Thyroid gland (tissue), 4 donors: ENCODE measurements around the gene BIRC3. TPM values are rescaled to one million over a fixed set of nuclear protein-coding genes. Genes with fewer than 3 reads are reported as not detected.

Experiments
- DNase-seq, 2 donors: peaks; one replicate each; pipeline ENCODE4 v3.0.0-alpha.2; 2019
- H3K27ac ChIP-seq, 3 donors: fragments of 200-600 bp; sonication (generic); 1 replicate in 2 of 3; 2 replicates in 1 of 3; pipeline ENCODE4 v1.5.1; 2016 to 2019; ENCODE audit warnings: mild to moderate bottlenecking in 1 of 3, moderate library complexity in 1 of 3
- H3K27me3 ChIP-seq: fragments of 200-600 bp; sonication (generic); one replicate; pipeline ENCODE4 v1.5.1; 2019
- H3K36me3 ChIP-seq, 2 donors: fragments of 200-600 bp; sonication (generic); one replicate each; pipeline ENCODE4 v1.5.1; 2016 to 2019
- H3K4me1 ChIP-seq, 2 donors: fragments of 200-600 bp; sonication (generic); one replicate each; pipeline ENCODE4 v1.5.1; 2017 to 2019
- H3K4me3 ChIP-seq, 3 donors: fragments of 200-600 bp; sonication (generic); replicated peaks in 1 of 3; 1 replicate in 2 of 3; 2 replicates in 1 of 3; pipeline ENCODE4 v1.5.1; 2016; ENCODE audit warnings: mild to moderate bottlenecking in 1 of 3
- H3K9me3 ChIP-seq: fragments of 200-600 bp; sonication (generic); one replicate; pipeline ENCODE4 v1.5.1; 2017
- CTCF ChIP-seq, 6 experiments: fragments of 200-600 bp in 3 of 6; fragments of 450-650 bp in 3 of 6; sonication (generic) in 3 of 6; IDR thresholded peaks; one replicate each; pipeline ENCODE4 v1.5.1; 2016 to 2019; ENCODE audit warnings: antibody characterized with exemption in 6 of 6, mild to moderate bottlenecking in 2 of 6, inconsistent platforms in 1 of 6, moderate library complexity in 1 of 6
- POLR2A ChIP-seq, 2 donors: fragments of 450-650 bp; IDR thresholded peaks; one replicate each; pipeline ENCODE4 v1.6.1; 2017; ENCODE audit warnings: antibody characterized with exemption in 2 of 2, mild to moderate bottlenecking in 2 of 2, moderate library complexity in 1 of 2
- WGBS, 2 donors: methylation state at CpG; one replicate each; pipeline ENCODE4 v1.1.5; 2017; 5-methylcytosine and 5-hydroxymethylcytosine counted together
- intact Hi-C: fragments of 100-400 bp; cut with DNase I; formaldehyde crosslinking; loops from one replicate; pipeline ENCODE4 v1.15.1; 2023
- total RNA-seq, 4 donors: library from RNA; depleted of rRNA; stranded (reverse); fragments of >200 nt; gene quantifications; one replicate each; pipeline ENCODE4 v1.2.3, GENCODE V29; 2016

BIRC3 gene
- total RNA-seq, 4 donors from 2014 or later: 2.0 to 6.0 (median 4.1) TPM

DNA sequence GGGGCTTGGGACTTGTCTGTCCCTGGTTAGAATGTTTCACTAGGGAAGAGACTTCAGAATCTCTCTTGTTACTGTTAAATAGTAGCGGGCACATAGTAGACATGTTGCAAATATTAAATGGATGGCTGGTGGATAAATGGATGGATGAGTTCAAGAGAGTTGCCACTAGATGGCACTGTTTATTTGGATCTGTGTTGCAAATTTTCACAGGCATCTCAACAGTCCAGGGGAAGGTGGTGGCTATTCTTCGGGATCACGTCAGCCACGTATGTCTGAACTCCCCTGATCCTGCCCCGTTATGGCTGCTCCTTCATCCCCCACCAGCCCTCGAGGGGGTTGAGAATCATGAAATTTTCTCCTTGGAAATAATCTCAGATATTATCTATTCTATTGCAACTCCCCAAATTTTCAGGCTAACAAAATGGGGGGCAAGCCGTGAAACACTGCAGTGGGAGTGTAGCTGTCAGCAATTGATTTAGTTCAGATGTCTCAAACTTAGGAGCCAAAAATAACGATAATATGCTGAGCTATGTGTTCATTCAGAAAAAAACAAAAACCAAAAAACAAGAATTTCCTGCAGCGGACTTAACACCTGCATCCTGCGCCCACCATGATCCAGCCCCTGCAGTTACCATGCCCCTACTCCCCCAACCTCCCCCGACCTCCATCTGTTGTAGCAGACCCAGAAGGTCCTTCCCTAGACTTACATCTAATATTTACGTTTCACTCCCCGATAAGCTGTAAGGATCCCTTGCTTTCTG, 29.1 kb upstream of the BIRC3 start:
- no peaks in the 10 kb centered on the region for H3K36me3 ChIP-seq
- intact Hi-C loops: loop anchor here (5.0 kb wide), 1 partner anchor 54 kb away; no protein-coding TSS in a partner anchor
- H3K4me1 ChIP-seq: peaks cover 0 to 10% of the 10 kb centered on the region in 2 donors
- H3K9me3 ChIP-seq: no peaks in the 10 kb centered on the region
- H3K27me3 ChIP-seq: no peaks in the 10 kb centered on the region
- DNase-seq: peak; percentile 26 to 33
- no peak overlapping the region for H3K4me3 ChIP-seq
- 37 to 43% methylated on average over 13 of the region's 13 CpGs for WGBS, 2 donors
- TF ChIP-seq CTCF (IDR thresholded peaks at IDR 0.05) (peak; percentile 29 to 73 (median 71)), POLR2A (IDR thresholded peaks at IDR 0.05) (no peak)
- H3K27ac ChIP-seq: no peak overlapping the region

- Histone ChIP-seq H3K4me3 (no peak overlapping the region), H3K9me3 (no peaks in the 10 kb centered on the region), H3K27ac (no peak overlapping the region), H3K27me3 (no peaks in the 10 kb centered on the region), H3K36me3 (no peaks in the 10 kb centered on the region), H3K4me1 (peaks cover 0 to 10% of the 10 kb centered on the region in 2 donors)
- 81 to 88% methylated on average over 3 of the region's 3 CpGs for WGBS, 2 donors
- no peak for DNase-seq
- TF ChIP-seq POLR2A (IDR thresholded peaks at IDR 0.05) (no peak), CTCF (IDR thresholded peaks at IDR 0.05) (no peak)
- intact Hi-C loops: loop anchor here (5.0 kb wide), 1 partner anchor 54 kb away; no protein-coding TSS in a partner anchor
Measured at GRCh38 chr11:102288725-102289083, 28.6 kb upstream of the BIRC3 start.

- H3K4me3 ChIP-seq: no peak overlapping the region
- H3K36me3 ChIP-seq: no peaks in the 10 kb centered on the region
- H3K27ac ChIP-seq: no peak overlapping the region
- H3K9me3 ChIP-seq: no peaks in the 10 kb centered on the region
- intact Hi-C loops: loop anchor here (5.0 kb wide), 1 partner anchor 53 kb away; no protein-coding TSS in a partner anchor
- WGBS, 2 donors: 43 to 44% methylated on average over 3 of the region's 3 CpGs
- peak in 1 of 2 donors; percentile 23 for DNase-seq
- H3K27me3 ChIP-seq: no peaks in the 10 kb centered on the region
- no peak for TF ChIP-seq CTCF (IDR thresholded peaks at IDR 0.05)
- TF ChIP-seq POLR2A (IDR thresholded peaks at IDR 0.05): no peak
- H3K4me1 ChIP-seq: peaks cover 0 to 10% of the 10 kb centered on the region in 2 donors
Measured at GRCh38 chr11:102289592-102289991, 27.7 kb upstream of the BIRC3 start.

- Histone ChIP-seq H3K36me3 (no peaks in the 10 kb centered on the region), H3K9me3 (no peaks in the 10 kb centered on the region), H3K27me3 (no peaks in the 10 kb centered on the region), H3K27ac (no peak overlapping the region), H3K4me3 (no peak overlapping the region), H3K4me1 (peaks cover 0 to 10% of the 10 kb centered on the region in 2 donors)
- intact Hi-C loops: no loop called here
- no peak for DNase-seq
- WGBS, 2 donors: 93 to 96% methylated on average over 1 of the region's 1 CpG
- TF ChIP-seq CTCF (IDR thresholded peaks at IDR 0.05) (no peak), POLR2A (IDR thresholded peaks at IDR 0.05) (no peak)
Measured at GRCh38 chr11:102291831-102292230, 25.5 kb upstream of the BIRC3 start.

DNA sequence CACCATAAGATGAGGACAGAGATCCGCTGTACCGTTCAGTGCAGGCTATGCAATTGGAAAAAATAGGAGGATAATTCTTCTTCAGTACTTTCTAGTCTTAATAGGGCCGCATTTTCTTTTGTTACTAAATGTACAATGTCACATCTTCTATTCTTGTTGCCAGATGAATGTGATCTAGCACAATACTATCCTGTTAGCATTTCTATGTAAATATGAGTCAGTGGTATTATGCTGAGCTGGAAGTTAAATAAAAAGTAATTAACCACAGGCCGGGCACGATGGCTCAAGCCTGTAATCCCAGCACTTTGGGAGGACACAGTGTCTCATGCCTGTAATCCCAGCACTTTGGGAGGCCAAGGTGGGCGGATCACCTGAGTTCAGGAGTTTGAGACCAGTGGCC, 24.4 kb upstream of the BIRC3 start:
- H3K27ac ChIP-seq: no peak overlapping the region
- DNase-seq: no peak
- H3K27me3 ChIP-seq: no peaks in the 10 kb centered on the region
- intact Hi-C loops: no loop called here
- H3K4me1 ChIP-seq: peaks cover 0 to 10% of the 10 kb centered on the region in 2 donors
- no peaks in the 10 kb centered on the region for H3K36me3 ChIP-seq
- WGBS, 2 donors: 89 to 90% methylated on average over 6 of the region's 6 CpGs
- H3K9me3 ChIP-seq: no peaks in the 10 kb centered on the region
- no peak for TF ChIP-seq CTCF (IDR thresholded peaks at IDR 0.05)
- TF ChIP-seq POLR2A (IDR thresholded peaks at IDR 0.05): no peak
- H3K4me3 ChIP-seq: no peak overlapping the region
